AG04450 (cell line): ENCODE data around the gene PTGES3. TPM values are rescaled to one million over a fixed set of nuclear protein-coding genes. Genes with fewer than 3 reads are reported as not detected.
"Not testable (repeated sequence)": the region's sequence is repeated elsewhere in the genome, so short reads cannot be mapped to it uniquely, and the experiment has no call there.

Experiments
- CTCF ChIA-PET: fragments of 300-600, 350-600 bp; formaldehyde crosslinking; extraction: SDS; loops from one replicate; lab custom pipeline; 2022; ENCODE audit warnings: antibody characterized with exemption, inconsistent platforms; lab: Charles Lee
- POLR2A ChIA-PET: fragments of 350-600 bp; formaldehyde crosslinking; extraction: SDS; loops from one replicate; lab custom pipeline; 2021; ENCODE audit warnings: antibody characterized with exemption, inconsistent platforms; lab: Yijun Ruan, JAX
- DNase-seq: peaks from one replicate; pipeline ENCODE4 v3.0.0-alpha.2; 2011; ENCODE audit warnings: low read depth, low spot score
- H3K27ac ChIP-seq: one replicate; pipeline ENCODE4 v1.5.1; 2012; ENCODE audit warnings: low read depth, low read length, control low read depth
- H3K27me3 ChIP-seq: one replicate; pipeline ENCODE4 v1.6.0; 2012; ENCODE audit warnings: low read length; ENCODE audit not compliant: control insufficient read depth, insufficient read depth
- H3K4me3 ChIP-seq: 2 replicates; pipeline ENCODE4 v1.5.1; 2011; ENCODE audit warnings: mild to moderate bottlenecking, low read depth, low read length, control low read depth
- H3K9me3 ChIP-seq: 2 replicates; pipeline ENCODE4 v1.5.1; 2012; ENCODE audit warnings: low read length; ENCODE audit not compliant: control insufficient read depth, insufficient read depth
- CTCF ChIP-seq: IDR thresholded peaks from 2 replicates; pipeline ENCODE4 v1.5.1; 2011; ENCODE audit warnings: low read depth, low read length, control low read depth, inconsistent platforms
- polyA plus RNA-seq: library from polyadenylated mRNA; depleted of rRNA; stranded (reverse); fragments of >200 nt; gene quantifications from 2 replicates; pipeline ENCODE4 v1.2.3, GENCODE V29; 2011

Gene PTGES3
- polyA plus RNA-seq, 1 experiment: 112 TPM

- Histone ChIP-seq H3K27me3 (no peaks in the 10 kb centered on the region), H3K4me3 (no peak overlapping the region), H3K9me3 (no peaks in the 10 kb centered on the region), H3K27ac (no peak overlapping the region)
- no peak for TF ChIP-seq CTCF
- ChIA-PET POLR2A (interaction anchor here (1.3 kb wide), 1 partner anchor 79 kb away, joined by 3 read pairs; no protein-coding TSS in a partner anchor), CTCF (no interaction called here)
- DNase-seq: no peak
Observed at GRCh38 chr12:56715798-56716197, 27.7 kb upstream of the PTGES3 start.

- no peak overlapping the region for H3K27ac ChIP-seq
- no peak for DNase-seq
- no peaks in the 10 kb centered on the region for H3K9me3 ChIP-seq
- no peak overlapping the region for H3K4me3 ChIP-seq
- ChIA-PET POLR2A (interaction anchor here (0.8 kb wide), 1 partner anchor 9 kb away, joined by 3 read pairs; no protein-coding TSS in a partner anchor), CTCF (interaction anchor here (1.2 kb wide), 1 partner anchor 28 kb away, joined by 3 read pairs; no protein-coding TSS in a partner anchor)
- H3K27me3 ChIP-seq: no peaks in the 10 kb centered on the region
- TF ChIP-seq CTCF: no peak
Observed at GRCh38 chr12:56714431-56714929, 26.4 kb upstream of the PTGES3 start.

GRCh38 chr12:56713345-56713744, 25.3 kb upstream of the PTGES3 start:
- Histone ChIP-seq H3K27me3 (no peaks in the 10 kb centered on the region), H3K27ac (no peak overlapping the region), H3K4me3 (no peak overlapping the region), H3K9me3 (no peaks in the 10 kb centered on the region)
- no peak for TF ChIP-seq CTCF
- POLR2A ChIA-PET: no interaction called here
- no peak for DNase-seq
- CTCF ChIA-PET: no interaction called here

- Histone ChIP-seq H3K27ac (no peak overlapping the region), H3K4me3 (no peak overlapping the region), H3K27me3 (no peaks in the 10 kb centered on the region), H3K9me3 (no peaks in the 10 kb centered on the region)
- TF ChIP-seq CTCF: no peak
- DNase-seq: no peak
- CTCF ChIA-PET: interaction anchor here (0.7 to 2.0 kb wide), 3 partner anchors 11 to 73 kb away, joined by 5 to 13 read pairs (median 5); no protein-coding TSS in a partner anchor
- POLR2A ChIA-PET: interaction anchor here (0.6 to 0.7 kb wide), 3 partner anchors 11 to 83 kb away, joined by 4 to 8 read pairs (median 6); no protein-coding TSS in a partner anchor
Observed at GRCh38 chr12:56709759-56710376, 21.8 kb upstream of the PTGES3 start.

GRCh38 chr12:56704522-56704921, 16.4 kb upstream of the PTGES3 start:
- H3K27me3 ChIP-seq, DNase-seq, POLR2A ChIA-PET, H3K27ac ChIP-seq, CTCF ChIA-PET, H3K4me3 ChIP-seq, H3K9me3 ChIP-seq: not testable (repeated sequence)
